HL-60/S4 (cell line): Measurements from ENCODE around the gene DLGAP4.
"Not testable (repeated sequence)": the region's sequence is repeated elsewhere in the genome, so short reads cannot be mapped to it uniquely, and the experiment has no call there.

Source experiments
- in situ Hi-C: fragments of 300-500 bp; cut with MboI; formaldehyde crosslinking; loops from 2 replicates; pipeline ENCODE4 v1.14.3; 2022; ENCODE audit warnings: low sequenced_read_pairs

Gene DLGAP4

DNA sequence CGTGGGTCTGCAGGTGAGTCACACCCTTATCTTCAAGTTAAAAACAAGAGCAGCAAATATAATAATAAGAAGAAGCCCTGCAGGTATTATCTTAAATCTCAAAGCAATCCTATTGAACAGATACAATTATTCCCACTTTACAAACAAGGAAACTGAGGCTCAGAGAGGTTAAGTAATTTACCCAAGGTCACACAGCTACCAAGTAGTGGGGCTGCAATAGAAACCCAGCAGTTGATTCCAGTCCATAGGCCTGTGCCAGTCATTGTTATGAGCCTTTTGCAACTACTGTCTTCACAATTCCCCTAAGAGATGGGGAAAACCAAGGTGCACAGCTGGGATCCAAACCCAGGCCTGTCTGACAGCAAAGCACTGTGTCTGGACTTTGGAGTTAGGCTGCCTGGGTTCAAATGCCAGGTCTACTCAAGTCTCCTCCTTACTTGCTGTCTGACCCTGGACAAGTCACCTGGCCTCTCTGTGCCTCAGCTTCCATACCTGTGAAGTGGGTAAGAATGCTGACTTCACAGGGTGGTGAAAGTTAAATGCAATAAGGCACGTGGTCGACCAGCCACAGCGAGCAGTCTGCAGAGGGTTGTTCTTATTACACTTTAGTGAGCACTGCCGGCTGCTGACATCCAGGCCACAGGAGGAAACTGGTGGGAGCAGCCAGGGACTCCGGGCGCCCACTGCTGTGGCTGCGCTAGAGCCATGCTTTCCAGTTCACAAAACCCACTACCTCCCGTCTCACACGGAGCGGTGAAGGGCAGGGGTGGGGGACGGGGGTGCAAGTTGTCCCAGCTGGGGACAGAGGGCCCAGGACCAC is 241.3 kb downstream of the DLGAP4 start:
- in situ Hi-C loops: no loop called here

DNA sequence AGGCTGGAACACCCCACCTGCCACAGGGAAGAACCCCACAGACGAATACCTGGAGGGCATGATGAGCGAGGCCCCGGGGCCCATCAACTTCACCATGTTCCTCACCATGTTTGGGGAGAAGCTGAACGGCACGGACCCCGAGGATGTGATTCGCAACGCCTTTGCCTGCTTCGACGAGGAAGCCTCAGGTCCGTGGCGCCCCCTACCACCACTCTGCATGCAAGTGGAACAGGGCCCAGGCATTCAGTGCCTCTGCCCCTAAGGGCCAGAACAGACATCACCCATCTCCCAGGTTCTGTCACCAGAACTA is 241.8 kb downstream of the DLGAP4 start:
- in situ Hi-C loops: no loop called here

DNA sequence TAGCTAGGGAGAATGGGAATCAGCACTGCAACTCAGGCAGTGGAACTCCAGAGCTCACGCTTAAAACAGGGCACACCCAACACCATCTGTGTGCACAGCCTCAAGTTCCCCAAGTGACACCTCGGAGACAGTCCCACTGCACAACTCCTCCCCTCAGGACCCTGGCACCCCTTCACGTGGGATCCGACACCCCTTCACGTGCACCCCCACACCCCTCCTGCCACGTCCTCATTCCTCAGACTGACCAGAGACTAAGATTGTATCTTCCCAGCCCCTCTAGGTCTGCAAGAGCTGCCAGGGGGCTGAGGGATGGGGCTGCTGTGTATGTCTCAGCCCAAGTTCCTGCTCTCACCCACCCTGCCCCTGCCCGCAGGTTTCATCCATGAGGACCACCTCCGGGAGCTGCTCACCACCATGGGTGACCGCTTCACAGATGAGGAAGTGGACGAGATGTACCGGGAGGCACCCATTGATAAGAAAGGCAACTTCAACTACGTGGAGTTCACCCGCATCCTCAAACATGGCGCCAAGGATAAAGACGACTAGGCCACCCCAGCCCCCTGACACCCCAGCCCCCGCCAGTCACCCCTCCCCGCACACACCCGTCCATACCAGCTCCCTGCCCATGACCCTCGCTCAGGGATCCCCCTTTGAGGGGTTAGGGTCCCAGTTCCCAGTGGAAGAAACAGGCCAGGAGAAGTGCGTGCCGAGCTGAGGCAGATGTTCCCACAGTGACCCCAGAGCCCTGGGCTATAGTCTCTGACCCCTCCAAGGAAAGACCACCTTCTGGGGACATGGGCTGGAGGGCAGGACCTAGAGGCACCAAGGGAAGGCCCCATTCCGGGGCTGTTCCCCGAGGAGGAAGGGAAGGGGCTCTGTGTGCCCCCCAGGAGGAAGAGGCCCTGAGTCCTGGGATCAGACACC is 242.8 kb downstream of the DLGAP4 start:
- in situ Hi-C loops: no loop called here

DNA sequence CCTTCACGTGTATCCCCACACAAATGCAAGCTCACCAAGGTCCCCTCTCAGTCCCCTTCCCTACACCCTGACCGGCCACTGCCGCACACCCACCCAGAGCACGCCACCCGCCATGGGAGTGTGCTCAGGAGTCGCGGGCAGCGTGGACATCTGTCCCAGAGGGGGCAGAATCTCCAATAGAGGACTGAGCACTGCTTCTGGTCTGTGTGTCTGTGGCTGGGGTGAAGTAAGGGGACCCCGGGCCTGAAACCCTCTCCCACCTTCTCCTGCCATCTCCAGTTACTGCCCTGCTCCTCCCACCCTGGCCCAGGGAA is 243.4 kb downstream of the DLGAP4 start:
- in situ Hi-C loops: no loop called here

DNA sequence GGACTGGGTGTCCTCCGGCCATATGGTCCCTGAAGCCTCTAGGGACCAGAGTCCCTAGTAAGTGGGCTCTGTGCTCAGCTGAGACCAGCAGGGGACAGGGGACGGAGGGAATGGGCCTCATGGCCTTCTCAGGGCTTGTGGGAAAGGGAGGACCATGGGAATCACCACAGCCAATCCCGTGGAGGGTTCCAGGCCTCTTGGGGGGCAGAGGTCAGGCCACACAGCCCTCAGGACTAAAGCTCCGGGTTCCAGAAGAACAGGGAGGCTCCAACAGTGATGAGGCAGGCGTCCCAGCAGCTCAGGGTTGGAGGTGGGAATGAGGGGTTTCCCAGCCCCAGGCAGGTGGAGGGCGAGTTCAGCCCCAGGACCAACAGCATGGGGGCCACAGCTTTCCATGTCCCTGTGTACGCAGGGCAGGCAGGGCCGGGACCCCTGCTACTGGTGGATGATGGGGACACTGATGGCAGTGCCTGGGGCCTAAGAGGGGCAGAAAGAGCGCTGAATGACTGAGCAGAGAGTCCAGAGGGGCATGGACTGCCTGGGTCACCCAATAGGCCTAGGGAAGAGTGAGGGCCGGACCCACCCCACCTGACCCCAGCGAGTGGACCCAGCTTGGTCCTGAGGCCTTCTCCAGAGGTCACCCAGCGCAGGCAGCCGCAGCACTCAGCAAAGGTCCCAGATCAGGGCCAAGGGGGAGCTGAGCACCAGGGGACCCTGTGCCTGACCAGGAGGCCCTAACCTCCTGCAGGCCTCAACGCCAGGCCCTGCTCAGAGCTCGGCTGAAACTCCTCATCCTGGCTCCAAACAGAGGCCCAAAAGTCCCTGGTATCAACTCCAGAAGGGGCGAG is 244.0 kb downstream of the DLGAP4 start:
- in situ Hi-C loops: no loop called here

DNA sequence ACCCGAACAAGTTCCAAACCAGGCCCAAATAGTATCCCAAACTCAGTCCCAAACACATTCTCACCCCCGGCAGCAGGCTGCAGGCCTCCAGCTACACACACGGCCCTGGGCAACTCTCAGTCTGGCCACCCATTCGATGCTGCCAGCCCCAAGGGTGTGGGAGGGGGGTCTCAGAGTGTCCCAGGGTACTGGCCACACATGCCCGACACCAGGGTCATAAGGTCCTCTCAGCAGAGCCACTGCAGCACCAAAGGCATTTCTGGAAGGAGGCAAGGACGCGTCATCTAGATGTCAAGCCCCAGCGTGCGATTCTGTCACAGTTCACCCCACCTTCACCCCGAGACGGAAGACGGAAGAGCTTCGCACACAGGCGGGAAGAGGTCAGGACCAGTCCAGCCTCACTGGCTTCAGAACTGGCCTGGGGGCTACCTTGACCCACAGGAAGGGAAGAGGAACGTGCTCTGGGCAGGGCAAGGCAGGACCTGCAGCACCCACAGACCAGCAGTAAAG is 244.7 kb downstream of the DLGAP4 start:
- in situ Hi-C loops: no loop called here

DNA sequence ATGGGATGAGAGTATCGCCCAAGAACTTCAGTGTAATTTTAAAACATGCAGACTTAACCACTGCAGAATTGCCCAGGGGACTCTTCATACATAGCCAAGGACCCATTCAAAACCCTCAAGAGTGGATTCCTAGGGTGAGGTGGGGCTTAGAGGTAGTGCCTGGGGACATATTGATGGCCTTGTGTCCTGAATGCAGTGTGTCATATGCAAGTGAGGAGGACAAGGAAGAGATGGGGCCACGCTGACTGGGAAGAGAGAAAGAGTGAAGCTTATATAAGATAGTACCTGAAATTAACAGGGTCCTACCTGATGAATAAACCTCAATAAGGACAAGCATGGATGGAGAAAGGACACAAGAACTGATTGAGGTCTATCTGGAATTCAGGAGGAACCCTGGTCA is 249.1 kb downstream of the DLGAP4 start:
- in situ Hi-C loops: no loop called here

DNA sequence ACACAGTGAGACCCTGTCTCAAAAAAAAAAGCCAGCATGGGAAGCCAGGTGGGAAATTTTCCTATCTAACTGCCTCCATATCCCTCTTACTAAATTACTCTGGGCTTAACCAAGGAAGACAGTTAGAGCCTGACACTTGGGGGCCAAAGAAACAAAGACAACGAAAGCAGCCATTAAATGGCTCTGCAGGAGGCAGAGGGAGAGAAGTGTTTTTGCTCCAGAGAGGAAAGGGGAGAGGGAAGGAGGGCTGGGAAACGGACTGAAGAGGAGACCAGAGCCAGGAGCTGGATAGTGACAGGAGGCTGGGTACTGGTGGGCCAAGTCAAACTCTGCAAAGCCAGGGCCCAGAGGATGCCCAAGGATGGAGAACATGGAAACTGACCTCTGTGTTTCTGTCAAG is 256.6 kb downstream of the DLGAP4 start:
- in situ Hi-C loops: no loop called here

DNA sequence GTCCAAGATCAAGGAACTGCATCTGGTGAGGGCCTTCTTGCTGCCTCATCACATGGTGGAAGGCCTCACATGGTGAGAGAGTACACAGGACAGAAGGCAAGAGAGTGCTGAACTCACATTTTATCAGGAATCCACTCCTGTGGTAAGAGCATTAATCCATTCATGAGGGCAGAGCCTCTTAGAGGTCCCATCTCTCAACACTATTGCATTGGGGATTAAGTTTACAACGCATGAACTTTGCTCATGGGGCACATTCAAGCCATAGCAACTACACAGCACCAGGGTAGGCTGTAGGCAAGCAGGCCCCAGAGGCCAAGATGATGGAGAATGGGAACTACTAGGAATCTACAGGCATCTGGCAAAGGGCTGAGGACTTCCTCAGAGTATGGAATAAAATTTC is 257.2 kb downstream of the DLGAP4 start:
- in situ Hi-C loops: no loop called here

DNA sequence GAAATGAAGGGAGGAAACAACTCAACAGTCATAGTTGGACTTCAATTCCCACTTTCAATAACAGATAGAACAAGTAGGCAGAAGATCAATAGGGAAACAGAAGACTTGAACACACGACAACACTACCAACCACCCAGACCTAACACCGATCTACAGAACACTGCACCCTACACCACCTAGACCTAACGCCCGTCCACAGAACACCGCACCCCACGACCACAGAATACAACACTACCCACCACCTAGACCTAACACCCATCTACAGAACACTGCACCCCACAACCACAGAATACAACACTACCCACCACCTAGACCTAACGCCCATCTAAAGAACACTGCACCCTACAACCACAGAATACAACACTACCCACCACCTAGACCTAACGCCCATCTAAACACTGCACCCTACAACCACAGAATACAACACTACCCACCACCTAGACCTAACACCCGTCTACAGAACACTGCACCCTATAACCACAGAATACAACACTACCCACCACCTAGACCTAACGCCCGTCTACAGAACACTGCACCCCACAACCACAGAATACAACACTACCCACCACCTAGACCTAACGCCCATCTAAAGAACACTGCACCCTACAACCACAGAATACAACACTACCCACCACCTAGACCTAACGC is 258.1 kb downstream of the DLGAP4 start:
- in situ Hi-C loops: not testable (repeated sequence)

DNA sequence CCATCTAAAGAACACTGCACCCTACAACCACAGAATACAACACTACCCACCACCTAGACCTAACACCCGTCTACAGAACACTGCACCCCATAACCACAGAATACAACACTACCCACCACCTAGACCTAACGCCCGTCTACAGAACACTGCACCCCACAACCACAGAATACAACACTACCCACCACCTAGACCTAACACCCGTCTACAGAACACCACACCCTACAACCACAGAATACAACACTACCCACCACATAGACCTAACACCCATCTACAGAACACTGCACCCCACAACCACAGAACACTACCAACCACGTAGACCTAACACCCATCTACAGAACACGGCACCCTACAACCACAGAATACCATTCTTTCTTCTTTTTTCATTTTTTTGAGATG is 258.6 kb downstream of the DLGAP4 start:
- in situ Hi-C loops: not testable (repeated sequence)

DNA sequence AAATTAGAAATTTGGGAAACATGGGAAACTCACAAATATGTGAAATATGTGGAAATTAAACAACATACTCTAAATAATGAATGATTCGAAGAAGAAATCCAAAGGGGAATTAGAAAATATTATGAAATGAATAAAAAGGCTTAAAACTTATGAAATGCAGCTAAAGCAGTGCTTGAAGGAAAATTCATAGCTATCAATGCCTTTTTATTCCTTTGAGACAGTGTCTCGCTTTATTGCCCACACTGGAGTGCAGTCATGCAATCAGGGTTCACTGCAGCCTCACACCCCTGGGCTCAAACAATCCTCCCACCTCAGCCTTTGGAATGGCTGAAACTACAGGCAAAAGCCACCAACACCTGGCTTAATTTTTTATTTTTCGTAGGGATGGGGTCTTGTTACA is 259.4 kb downstream of the DLGAP4 start:
- in situ Hi-C loops: no loop called here

DNA sequence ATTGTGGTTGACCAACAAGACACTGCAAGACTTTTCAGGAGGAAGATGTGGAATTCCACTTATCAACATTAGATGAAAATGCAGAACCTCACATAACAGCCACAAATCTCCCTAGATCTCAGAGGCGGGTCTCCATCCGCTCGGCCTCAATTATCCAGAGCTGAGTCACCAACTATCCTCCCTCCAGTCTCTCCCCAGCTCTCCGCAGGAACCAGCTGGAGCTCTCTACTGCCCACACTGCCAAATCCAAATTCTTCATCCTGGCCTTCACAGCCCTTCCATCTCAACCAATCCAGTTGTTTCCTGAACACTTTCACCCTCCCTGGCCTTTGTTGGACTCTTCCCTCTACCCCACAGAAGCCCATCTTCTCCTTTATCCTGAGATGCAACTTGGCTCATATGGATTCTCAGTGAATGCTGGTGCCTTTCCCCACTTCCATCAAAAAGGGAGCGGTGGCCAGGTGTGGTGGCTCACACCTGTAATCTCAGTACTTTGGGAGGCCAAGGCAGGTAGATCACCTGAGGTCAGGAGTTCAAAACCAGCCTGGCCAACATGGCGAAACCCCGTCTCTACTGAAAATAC is 263.8 kb downstream of the DLGAP4 start:
- in situ Hi-C loops: no loop called here

DNA sequence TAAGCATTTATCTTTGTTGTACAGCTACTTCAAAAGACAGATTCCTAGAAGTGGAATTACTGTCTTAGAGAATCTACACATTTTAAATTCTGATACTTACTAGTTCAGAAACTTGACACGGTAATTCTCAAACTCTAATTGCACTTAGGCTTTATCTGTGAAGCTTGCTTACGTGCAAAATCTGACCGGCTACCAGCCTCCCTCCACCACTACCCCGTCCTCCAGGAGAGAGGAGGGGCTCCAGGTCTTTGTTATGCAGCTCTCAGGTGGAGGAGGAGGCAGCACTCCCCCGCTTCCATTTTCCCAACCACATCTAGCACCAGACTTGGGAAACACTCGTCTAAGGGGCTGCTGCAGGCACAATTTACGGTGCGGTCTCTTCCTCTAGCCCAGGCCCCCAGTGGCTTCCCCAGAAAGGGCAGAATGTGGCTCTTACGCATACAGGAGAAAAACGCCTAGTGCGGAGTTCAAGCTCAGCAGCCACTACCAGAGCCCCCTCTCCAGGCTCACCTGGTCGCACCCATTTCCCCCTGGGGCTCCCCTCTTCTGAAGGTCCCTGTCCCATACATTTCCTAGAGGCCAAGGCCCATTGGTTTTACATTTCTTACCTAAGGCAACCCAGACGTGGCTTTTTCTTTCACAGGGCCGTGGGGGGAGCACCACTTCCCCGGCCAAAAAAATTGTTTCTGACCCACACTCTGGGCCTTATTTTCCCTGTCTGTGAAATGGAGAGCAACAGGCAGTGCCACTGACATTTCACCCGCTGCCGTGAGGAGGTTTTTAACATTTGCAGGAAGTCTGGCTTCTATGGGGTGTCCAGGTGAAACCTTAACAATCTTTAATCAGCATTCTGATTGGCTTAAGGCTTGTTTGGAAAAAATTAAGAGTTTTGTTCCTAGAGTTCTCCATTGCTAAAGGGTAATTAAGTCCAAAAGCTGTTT is 265.7 kb downstream of the DLGAP4 start:
- in situ Hi-C loops: no loop called here

DNA sequence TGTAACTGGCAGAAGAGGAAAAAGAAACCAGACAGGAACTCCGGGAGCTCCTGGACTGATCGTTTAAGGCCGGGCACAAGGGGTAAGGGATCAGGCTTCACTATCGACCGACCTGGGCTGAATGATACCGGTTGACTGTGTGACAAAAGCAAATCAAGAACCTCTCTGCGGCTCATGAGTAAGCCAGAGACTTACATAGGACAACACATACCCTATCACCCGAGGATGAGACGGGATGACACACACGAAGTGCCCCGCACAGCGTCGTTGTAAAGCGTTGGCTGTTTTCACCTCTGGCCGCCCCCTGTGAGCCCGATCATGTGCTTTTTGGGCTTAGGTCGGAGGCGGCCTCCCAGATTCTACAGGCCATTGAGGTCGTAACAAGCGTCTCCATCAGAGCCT is 266.6 kb downstream of the DLGAP4 start:
- in situ Hi-C loops: no loop called here

DNA sequence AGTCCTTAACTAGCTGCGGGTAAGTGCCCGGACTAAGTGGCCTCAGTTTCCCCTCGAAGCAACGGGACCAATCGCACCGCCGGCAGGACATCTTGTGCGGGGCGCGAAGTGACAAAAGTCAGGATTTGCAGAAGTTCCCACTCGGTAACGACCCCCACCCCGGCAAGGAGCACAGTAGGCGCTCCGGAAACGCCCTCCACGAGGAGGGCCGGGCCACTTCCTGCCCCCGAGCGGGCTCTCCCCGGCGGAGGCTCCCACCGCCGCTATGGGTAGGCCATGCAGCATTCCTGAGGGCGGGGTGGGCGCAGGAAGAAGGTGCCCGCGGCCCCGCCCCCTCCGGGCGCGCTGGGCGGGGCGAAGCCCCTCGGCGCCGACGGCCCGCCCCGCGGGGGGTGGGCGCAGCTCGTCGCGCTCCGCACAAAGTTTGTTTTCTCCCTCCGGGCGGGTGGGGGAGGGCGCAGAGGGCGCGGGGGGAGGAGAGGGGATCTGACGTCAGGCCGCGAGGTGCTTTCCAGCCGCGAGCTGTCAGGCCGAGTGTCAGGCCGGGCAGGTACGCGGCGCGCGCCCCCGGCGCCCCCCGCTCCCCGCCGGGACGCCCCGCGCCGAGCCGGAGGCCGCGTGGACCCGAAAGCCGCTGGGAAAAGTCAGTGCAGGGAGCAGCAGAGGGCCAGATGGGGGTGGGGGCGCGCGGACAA is 267.1 kb downstream of the DLGAP4 start, which contains the start of gene TGIF2:
TGIF2 (plus strand) TSS at position 495 of the 695 bp plus-strand sequence. CDS start 5,178 bp downstream, outside the sequence.
- in situ Hi-C loops: no loop called here

DNA sequence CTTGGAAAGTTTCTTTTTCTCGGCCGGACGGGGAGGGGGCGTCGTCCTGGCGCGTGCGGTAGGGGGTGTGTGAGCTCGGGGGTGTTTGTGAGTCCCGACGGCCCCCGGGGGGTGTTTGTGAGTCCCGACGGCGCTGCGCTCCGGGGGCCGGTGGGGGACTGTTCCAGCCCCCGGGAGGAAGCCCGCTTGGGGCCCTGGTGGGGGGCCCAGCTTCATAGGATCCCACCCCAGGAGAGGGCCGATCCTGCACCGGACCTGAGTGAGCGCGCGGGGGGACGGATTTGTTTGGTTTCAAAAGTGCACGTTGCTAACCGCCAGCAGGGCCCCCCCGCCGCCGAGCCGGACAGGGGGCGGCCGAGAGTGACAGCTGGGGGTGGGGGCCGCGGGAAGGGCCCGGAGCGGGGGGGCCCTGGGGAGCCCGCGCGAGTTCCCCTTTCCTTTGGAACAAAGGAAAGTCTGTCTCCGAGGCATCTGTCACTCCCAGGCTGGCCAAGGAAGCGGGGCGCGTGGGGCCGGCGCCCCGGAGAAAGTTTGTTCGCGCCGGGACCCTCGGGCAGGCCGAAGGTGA is 267.7 kb downstream of the DLGAP4 start:
- in situ Hi-C loops: no loop called here
